GM19351 (cell line): ENCODE data around the gene RADIL.
"Not testable (repeated sequence)": the region's sequence is repeated elsewhere in the genome, so short reads cannot be mapped to it uniquely, and the experiment has no call there.

Source experiments
- ATAC-seq: cut with Tn5 transposase; IDR thresholded peaks from one replicate; pipeline ENCODE4 v1.9.1; 2021; ENCODE audit warnings: mild to moderate bottlenecking, moderate library complexity; ENCODE audit not compliant: unreplicated experiment

RADIL gene

DNA sequence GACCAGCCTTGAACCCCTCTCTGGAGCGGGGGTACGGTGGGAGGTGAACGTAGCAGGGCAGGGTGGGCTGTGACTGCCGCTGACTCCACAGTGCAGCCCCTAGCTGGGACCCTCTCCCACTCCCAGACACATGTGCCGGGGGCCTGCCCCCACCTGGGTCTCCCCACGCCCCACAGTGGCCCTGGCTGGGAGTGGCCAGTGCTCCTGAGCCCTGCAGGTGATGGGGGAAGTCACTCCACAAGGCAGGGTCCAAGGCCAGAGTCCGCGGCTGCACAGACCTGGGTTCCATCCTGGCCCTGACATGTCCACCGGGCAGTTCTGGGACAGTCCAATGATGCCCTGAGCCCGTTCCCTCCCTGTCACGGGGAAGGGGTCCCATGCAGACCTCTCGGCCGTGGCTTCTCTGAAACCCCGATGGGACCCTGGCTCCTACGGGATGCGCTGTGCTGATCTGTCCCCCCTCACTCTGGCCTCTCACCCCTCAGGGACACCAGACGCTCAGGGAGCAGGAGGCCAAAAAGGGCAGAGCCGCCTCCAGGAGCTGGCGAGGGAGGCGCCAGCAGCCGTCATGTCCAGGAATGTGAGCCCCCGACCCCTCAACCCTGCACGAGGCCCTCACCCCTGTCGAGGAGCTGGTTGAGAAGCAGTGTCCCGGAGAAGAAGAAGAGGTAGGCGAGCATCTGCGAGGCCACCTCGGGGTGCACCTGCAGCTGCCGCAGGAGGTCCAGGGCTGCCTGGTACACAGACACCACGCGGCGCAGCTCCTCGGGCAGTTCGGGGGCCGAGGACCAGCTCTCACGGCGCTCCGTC lies 67.7 kb downstream of the RADIL start:
- no peak for ATAC-seq

- ATAC-seq = no peak
Measured at GRCh38 chr7:4815121-4815520, 68.4 kb downstream of the RADIL start.

DNA sequence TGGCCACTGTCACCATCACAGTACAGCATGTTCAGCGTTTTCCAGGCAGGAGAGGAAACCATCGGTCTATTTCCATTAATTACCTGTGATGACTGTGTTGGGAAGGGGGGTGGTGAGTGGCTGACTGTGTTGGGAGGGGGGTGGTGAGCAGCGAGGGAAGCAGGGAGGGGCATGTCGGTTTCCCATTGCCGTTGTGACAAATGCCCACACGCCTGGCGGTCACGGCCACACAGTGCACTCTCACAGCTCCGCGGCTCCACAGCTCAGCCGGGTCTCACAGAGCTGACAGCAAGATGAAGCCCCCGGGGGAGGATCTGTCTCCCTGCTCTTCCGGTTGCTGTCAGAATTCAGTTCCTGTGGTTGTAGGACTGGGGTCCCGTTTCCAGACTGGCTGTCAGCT lies 69.1 kb downstream of the RADIL start:
- no peak for ATAC-seq

DNA sequence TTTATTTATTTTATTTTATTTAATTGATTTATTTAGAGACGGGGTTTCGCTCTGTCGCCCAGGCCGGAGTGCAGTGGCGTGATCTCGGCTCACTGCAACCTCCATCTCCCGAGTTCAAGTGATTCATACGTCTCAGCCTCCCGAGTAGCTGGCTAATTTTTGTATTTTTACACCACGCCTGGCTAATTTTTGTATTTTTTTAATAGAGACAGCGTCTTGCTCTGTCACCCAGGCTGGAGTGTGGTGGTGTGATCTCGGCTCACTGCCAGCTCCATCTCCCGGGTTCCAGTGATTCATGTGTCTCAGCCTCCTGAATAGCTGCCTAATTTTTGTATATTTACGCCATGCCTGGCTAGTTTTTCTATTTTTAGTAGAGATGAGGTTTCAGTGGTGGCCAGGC lies 73.8 kb downstream of the RADIL start:
- ATAC-seq = no peak

DNA sequence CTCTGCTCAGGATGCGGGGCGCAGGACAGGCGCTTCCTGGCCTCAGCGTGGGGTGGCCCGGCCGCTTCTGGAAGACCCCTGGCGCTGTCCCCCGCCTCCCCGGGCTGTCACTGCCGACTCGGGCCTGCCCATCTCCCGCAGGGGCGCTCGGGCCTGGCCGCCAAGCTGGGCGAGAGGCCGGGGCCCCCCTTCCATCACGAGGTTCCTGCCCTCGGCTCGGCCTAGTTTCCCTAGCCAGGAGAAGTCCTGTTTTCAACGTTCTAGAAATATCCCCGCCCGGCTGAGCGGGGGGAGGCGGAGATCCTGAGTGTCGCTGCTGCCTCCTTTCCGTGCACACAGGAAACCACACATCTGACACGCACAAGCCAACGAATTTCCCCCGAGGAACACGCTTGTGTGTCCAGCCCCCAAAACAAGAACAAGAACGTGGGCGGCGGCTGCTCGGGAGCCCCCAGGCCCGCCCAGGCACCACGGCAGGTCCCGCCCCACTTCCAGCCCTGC lies 74.4 kb downstream of the RADIL start:
- no peak for ATAC-seq

- no peak for ATAC-seq
Measured at GRCh38 chr7:4808565-4808964, 75.0 kb downstream of the RADIL start.

DNA sequence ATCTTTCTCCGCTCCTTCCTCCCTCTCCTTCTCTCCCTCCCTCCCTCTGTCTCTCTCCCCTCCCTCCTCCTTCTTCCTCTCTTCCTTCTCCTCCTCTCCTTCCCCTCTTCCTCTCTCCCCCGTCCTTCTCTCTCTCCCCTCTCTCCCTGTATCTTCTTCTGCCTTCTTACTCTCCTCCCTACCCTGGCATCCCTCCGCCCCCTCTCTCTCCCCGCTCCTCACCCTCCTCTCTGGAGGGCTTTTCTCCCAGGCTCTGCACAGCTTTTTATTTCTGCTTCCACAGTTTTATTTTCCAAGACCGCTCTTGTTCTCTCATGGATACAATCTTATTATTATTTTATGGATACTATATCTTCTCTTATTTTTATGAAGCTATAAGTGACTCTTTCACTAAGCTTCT lies 75.5 kb downstream of the RADIL start:
- no peak for ATAC-seq

DNA sequence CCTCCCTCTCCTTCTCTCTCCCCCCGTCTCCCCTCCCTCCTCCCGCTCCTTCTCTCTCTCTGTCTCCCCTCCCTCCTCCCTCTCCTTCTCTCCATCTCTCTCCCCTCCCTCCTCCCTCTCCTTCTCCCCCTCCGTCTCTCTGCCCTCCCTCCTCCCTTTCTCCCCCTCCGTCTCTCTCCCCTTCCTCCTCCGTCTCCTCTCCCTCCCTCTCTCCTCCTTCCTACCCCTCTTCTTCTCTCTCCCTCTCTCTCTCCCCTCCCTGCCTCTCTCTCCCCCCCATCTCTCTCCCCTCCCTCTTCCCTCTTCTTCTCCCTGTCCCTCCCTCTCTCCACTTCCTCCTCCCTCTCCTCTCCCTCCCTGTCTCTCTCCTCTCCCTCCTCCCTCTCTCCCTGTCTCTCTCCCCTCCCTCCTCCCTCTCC lies 75.9 kb downstream of the RADIL start:
- no peak for ATAC-seq

- ATAC-seq = no peak
Measured at GRCh38 chr7:4806983-4807597, 76.4 kb downstream of the RADIL start.

GRCh38 chr7:4805984-4806300 lies 77.6 kb downstream of the RADIL start:
- ATAC-seq = no peak

GRCh38 chr7:4805110-4805983 lies 78.2 kb downstream of the RADIL start:
- ATAC-seq = no peak

DNA sequence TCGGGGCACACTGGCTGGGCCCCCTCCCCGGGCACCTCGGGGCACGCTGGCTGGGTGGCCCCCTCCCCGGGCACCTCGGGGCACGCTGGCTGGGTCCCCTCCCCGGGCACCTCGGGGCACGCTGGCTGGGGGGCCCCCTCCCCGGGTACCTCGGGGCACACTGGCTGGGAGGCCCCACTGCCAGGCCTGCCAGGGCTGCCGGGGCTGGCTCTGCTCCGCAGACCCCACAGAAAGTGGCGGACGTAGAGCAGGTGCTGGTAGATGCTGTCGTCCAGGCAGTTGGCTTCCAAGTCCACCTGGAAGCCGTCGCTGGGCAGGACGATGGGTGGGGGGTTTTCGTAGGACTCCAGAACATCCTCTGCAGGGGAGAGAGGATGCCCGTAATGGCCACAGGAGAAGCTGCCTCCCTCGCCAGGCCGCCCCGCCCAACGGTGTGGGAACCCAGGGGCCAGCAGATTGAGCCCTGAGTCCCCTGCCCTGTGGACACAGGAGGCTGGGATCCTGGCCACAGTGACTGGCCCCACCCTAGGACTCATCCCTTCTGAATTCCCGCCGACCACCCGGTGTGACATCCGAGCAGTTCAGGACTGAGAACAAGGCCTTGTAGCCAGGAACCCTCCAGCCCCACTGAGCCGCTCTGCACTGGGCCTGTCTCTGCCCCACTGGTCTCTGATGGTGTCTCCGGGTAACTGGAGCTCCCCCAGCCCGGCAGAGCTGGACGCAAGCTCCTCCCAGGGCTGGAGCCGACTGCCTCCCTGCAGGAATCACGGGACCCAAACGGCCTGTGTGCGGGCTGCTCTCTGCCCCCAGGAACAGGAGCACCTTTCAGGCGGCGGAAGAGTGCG lies 79.9 kb downstream of the RADIL start:
- no peak for ATAC-seq

- ATAC-seq = not testable (repeated sequence)
Measured at GRCh38 chr7:4802577-4802976, 80.9 kb downstream of the RADIL start.

DNA sequence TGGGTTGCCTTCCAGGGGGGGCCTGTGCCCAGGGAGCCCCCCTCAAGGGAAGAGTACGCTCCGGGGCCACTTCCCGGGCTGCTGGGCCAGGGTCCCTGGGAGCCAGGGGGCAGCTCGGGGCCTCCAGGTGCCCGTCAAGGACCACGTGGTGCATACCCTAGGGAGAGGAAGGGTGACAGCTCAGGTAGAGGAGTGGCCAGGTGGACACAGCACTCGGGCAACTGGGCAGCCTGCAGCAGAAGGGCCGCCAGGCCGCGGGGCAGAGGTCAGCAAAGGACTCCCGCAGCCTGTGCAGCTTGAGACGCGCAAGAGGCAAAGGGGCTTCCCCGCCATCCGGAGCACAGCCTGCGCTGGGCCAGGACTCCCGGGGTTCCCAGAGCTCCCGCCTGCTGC lies 81.7 kb downstream of the RADIL start:
- ATAC-seq = no peak

- ATAC-seq = no peak
Measured at GRCh38 chr7:4800926-4801838, 82.3 kb downstream of the RADIL start.

DNA sequence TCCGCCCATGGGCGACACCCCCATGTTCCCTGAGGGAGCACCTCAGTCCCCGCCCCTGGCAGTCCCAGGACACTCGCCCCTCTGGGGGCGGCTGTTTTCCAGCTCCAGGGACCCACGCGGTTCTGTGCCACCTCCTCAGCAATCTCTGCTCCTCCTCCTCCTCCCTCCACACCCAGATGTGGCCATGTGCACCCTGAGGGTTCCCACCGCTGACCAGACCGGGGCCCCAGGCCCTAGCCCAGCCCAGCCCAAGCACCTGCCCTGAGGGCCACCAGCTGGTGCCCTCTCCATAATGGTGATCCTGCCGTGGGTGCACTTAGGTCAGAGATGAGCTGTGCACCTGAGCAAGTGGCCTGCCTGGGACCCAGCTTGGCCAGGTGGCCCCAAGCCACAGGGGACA lies 83.0 kb downstream of the RADIL start:
- ATAC-seq = no peak

DNA sequence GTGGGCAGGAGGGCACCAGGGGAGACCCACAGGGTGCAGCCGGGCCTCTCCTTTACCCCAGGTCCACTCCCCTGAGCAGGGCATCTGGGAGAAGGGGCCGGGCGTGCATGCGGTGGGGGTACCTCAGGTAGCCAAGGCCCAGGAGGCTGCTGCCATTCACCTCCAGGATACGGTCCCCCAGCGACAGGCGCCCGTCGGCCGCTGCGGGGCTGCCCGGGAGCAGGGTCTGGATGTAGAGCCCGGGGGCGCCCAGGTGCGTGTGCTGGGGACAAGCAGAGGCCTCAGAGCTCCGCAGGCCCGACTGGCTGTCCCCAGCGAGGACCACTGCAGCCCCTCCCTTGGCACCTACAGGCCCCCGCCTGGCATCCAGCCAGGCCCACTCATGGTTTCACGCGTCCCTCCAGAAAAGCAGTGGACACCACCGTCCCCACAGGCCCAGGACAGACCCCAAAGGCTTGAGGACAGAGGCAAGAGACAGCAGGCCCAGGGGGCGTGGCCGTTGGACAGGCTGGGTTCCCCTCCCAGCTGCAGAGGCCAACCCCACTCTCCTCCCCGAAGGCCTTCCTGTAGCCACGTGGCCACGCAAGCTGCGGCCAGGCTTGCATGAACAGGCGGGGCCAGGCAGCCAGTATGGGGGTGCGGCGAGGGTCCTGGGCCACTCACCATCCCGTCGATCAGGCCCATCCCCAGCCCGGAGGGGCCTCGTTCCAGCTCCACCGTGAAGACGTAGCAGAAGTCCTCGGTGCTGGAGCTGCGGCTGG lies 83.8 kb downstream of the RADIL start:
- ATAC-seq = no peak

DNA sequence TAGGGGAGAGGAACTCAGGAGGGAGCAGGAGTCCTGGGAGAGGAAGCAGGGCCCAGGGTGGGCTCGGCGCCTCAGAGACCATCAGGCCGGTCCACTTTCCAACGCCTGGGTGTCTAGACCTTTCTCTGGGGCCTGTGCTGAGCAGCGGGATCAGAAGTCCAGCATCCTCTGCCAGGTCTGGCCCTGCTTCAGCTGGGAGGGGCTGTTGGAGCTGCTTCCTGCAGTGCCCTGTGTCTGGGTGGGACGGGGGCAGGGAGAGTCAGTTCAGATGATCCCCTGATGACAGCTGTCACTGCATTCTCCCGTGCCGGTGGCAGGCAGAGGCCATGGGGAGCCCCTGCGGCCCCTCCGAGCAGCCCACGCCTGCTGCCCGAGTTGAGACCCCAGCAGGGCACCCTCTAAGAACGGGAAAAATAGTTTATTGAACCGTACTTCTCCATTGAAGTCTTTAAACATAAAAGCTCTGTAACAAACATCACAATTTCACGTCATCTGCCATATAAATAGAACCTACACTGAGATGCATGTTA lies 84.7 kb downstream of the RADIL start:
- ATAC-seq = no peak
